H9 (cell line): ENCODE results near the gene CMC4. TPM values are rescaled to one million over a fixed set of nuclear protein-coding genes. Genes with fewer than 3 reads are reported as not detected.

Experiments
- DNase-seq: peaks from one replicate; pipeline ENCODE4 v3.0.0-alpha.2; 2017
- H2AFZ ChIP-seq: one replicate; pipeline ENCODE4 v1.6.1; 2013; ENCODE audit warnings: mild to moderate bottlenecking, low read length, control low read depth, moderate library complexity
- H2AK5ac ChIP-seq: 2 replicates; pipeline ENCODE4 v1.6.1; 2013; ENCODE audit warnings: low read length, control low read depth, mixed read lengths; ENCODE audit not compliant: insufficient read length
- H2BK120ac ChIP-seq: one replicate; pipeline ENCODE4 v1.6.1; 2013; ENCODE audit warnings: low read depth, mild to moderate bottlenecking, low read length, control low read depth, inconsistent platforms; ENCODE audit not compliant: poor library complexity, severe bottlenecking
- H2BK12ac ChIP-seq: 2 replicates; pipeline ENCODE4 v1.6.1; 2013; ENCODE audit warnings: low read length, control low read depth, mixed read lengths, low read depth; ENCODE audit not compliant: insufficient read length
- H2BK15ac ChIP-seq: 2 replicates; pipeline ENCODE4 v1.6.1; 2013; ENCODE audit warnings: low read depth, low read length, control low read depth
- H2BK20ac ChIP-seq: one replicate; pipeline ENCODE4 v1.6.1; 2013; ENCODE audit warnings: low read depth, mild to moderate bottlenecking, low read length, control low read depth, inconsistent platforms; ENCODE audit not compliant: poor library complexity, severe bottlenecking
- H2BK5ac ChIP-seq: 2 replicates; pipeline ENCODE4 v1.6.1; 2013; ENCODE audit warnings: low read length, control low read depth, mixed read lengths; ENCODE audit not compliant: insufficient read length
- H3K14ac ChIP-seq: 2 replicates; pipeline ENCODE4 v1.6.1; 2013; ENCODE audit warnings: low read length, control low read depth; ENCODE audit not compliant: insufficient read depth
- H3K18ac ChIP-seq: 2 replicates; pipeline ENCODE4 v1.6.1; 2013; ENCODE audit warnings: low read depth, mild to moderate bottlenecking, mixed read lengths, low read length, control low read depth; ENCODE audit not compliant: insufficient read length
- H3K23ac ChIP-seq: 2 replicates; pipeline ENCODE4 v1.6.1; 2013; ENCODE audit warnings: low read length, control low read depth, mixed read lengths, low read depth; ENCODE audit not compliant: insufficient read length
- H3K23me2 ChIP-seq: 2 replicates; pipeline ENCODE4 v1.6.1; 2013; ENCODE audit warnings: low read depth, mild to moderate bottlenecking, mixed read lengths, low read length, control low read depth; ENCODE audit not compliant: insufficient read length, poor library complexity, severe bottlenecking
- H3K27ac ChIP-seq: 2 replicates; pipeline ENCODE4 v1.5.1; 2013; ENCODE audit warnings: low read length, control low read depth, mixed read lengths, low read depth; ENCODE audit not compliant: insufficient read length
- H3K27me3 ChIP-seq: 2 replicates; pipeline ENCODE4 v1.6.1; 2013; ENCODE audit warnings: low read length, control low read depth, inconsistent platforms; ENCODE audit not compliant: insufficient read depth
- H3K4ac ChIP-seq: 2 replicates; pipeline ENCODE4 v1.6.1; 2013; ENCODE audit warnings: low read depth, mild to moderate bottlenecking, control low read depth, inconsistent platforms, low read length, moderate library complexity
- H3K4me1 ChIP-seq: 2 replicates; pipeline ENCODE4 v1.6.1; 2013; ENCODE audit warnings: low read length, control low read depth, inconsistent platforms; ENCODE audit not compliant: insufficient read depth
- H3K4me2 ChIP-seq: 2 replicates; pipeline ENCODE4 v1.6.1; 2013; ENCODE audit warnings: low read length, control low read depth, mixed read lengths; ENCODE audit not compliant: insufficient read length, insufficient read depth
- H3K56ac ChIP-seq: 2 replicates; pipeline ENCODE4 v1.6.1; 2013; ENCODE audit warnings: low read depth, mild to moderate bottlenecking, mixed read lengths, low read length, control low read depth; ENCODE audit not compliant: insufficient read length
- H3K79me1 ChIP-seq: 2 replicates; pipeline ENCODE4 v1.6.1; 2013; ENCODE audit warnings: low read depth, mild to moderate bottlenecking, moderate library complexity, low read length, control low read depth, inconsistent platforms; ENCODE audit not compliant: insufficient read depth, poor library complexity, severe bottlenecking
- H3K79me2 ChIP-seq: 2 replicates; pipeline ENCODE4 v1.6.1; 2013; ENCODE audit warnings: low read length, control low read depth, inconsistent platforms; ENCODE audit not compliant: insufficient read depth
- H3K9ac ChIP-seq: 2 replicates; pipeline ENCODE4 v1.6.1; 2013; ENCODE audit warnings: low read length, control low read depth, mixed read lengths; ENCODE audit not compliant: insufficient read length; ENCODE audit errors: extremely low read depth
- H3K9me3 ChIP-seq: one replicate; pipeline ENCODE4 v1.6.1; 2013; ENCODE audit warnings: low read depth, low read length, inconsistent platforms; ENCODE audit not compliant: control insufficient read depth
- H3T11ph ChIP-seq: one replicate; pipeline ENCODE4 v1.6.1; 2013; ENCODE audit warnings: mild to moderate bottlenecking, low read length, control low read depth, inconsistent platforms
- H4K20me1 ChIP-seq: one replicate; pipeline ENCODE4 v1.6.1; 2013; ENCODE audit not compliant: control insufficient read depth, insufficient read length, insufficient read depth
- H4K5ac ChIP-seq: 2 replicates; pipeline ENCODE4 v1.6.1; 2013; ENCODE audit warnings: low read depth, mild to moderate bottlenecking, mixed read lengths, low read length, control low read depth; ENCODE audit not compliant: insufficient read length
- H4K8ac ChIP-seq: replicated peaks from 2 replicates; pipeline ENCODE4 v1.6.1; 2013; ENCODE audit warnings: low read length, control low read depth, mixed read lengths, low read depth; ENCODE audit not compliant: insufficient read length
- H4K91ac ChIP-seq: 2 replicates; pipeline ENCODE4 v1.6.1; 2013; ENCODE audit warnings: low read depth, mild to moderate bottlenecking, moderate library complexity, mixed read lengths, low read length, control low read depth; ENCODE audit not compliant: insufficient read length
- H3K27ac Mint-ChIP-seq, 3 experiments: 2 replicates in 2 of 3; 3 replicates in 1 of 3; pipeline ENCODE4 v1.8.0; 2020 to 2021; ENCODE audit warnings: mixed read lengths in 3 of 3, mild to moderate bottlenecking in 1 of 3, moderate library complexity in 1 of 3
- H3K27me3 Mint-ChIP-seq: 2 replicates; pipeline ENCODE4 v1.8.0; 2021; ENCODE audit warnings: low read depth, mild to moderate bottlenecking, moderate library complexity, mixed read lengths
- H3K36me3 Mint-ChIP-seq, 3 experiments: 2 replicates in 2 of 3; 3 replicates in 1 of 3; pipeline ENCODE4 v1.8.0; 2020 to 2021; ENCODE audit warnings: low read depth in 3 of 3, mixed read lengths in 3 of 3; ENCODE audit not compliant: insufficient read depth in 1 of 3
- H3K4me1 Mint-ChIP-seq, 2 experiments: 2 replicates each; pipeline ENCODE4 v1.8.0; 2020; ENCODE audit warnings: mixed read lengths in 2 of 2
- H3K4me3 Mint-ChIP-seq, 2 experiments: 2 replicates in 1 of 2; 3 replicates in 1 of 2; pipeline ENCODE4 v1.8.0; 2020 to 2021; ENCODE audit warnings: mild to moderate bottlenecking in 2 of 2, mixed read lengths in 2 of 2, moderate library complexity in 1 of 2
- H3K9me3 Mint-ChIP-seq, 2 experiments: 2 replicates in 1 of 2; 3 replicates in 1 of 2; pipeline ENCODE4 v1.8.0; 2020; ENCODE audit warnings: mild to moderate bottlenecking in 2 of 2, mixed read lengths in 2 of 2, moderate library complexity in 1 of 2
- WGBS: extraction: QIAGEN DNeasy Blood & Tissue Kit; methylation state at CpG from one replicate; pipeline ENCODE4 v1.1.7; 2013; ENCODE audit warnings: missing lambda C conversion rate, low lambda C conversion rate, mixed read lengths; ENCODE audit not compliant: insufficient read length; ENCODE audit errors: extremely low coverage; 5-methylcytosine and 5-hydroxymethylcytosine counted together
- total RNA-seq: library from RNA; stranded (reverse); gene quantifications from 2 replicates; pipeline ENCODE4 v1.2.1, GENCODE V29; 2021
- TF ChIP-seq, protein P1 (sequence below): fragments of 200-600 bp; sonication (generic); conservative IDR thresholded peaks from 3 replicates; pipeline ENCODE4 v1.8.0; 2021; ENCODE audit warnings: antibody characterized with exemption, mild to moderate bottlenecking

CMC4 gene
- total RNA-seq, 1 experiment from 2014 or later: 6.2 TPM

DNA sequence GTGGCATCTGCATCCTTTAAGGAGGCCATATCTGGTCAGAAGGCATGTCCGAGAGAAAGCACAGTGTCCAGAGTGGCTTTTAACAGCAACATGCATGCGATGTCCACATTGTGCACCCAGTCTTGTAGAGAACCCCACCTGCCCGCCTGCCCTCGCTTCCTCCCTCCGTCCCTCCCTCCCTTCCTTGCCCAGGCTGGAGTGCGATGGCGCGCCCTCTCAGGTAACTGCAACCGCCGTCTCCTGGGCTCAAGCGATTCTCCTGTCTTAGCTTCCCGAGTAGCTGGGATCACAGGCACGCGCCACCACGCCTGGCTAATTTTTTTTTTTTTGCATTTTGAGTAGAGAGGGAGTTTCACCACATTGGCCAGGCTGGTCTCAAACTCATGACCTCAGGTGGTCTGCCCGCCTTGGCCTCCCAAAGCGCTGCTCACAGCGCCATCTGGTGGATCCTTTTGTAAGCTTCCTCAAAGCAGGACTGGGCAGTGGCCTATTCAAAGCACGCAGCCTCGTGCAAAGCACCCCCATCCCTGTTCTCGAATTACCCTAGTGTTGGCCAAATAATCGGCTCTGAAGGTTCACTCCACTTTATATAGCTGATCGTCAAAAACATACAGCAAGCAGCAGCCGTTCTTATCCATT lies 15.4 kb upstream of the CMC4 start:
- Histone ChIP-seq H4K91ac (no peak overlapping the region), H3K56ac (no peak overlapping the region), H2BK20ac (no peak overlapping the region), H3K9me3 (peaks cover 22% of the 10 kb centered on the region), H3K79me2 (no peaks in the 10 kb centered on the region), H2BK12ac (no peak overlapping the region), H2AFZ (no peak overlapping the region), H2BK120ac (no peak overlapping the region), H3K23me2 (no peaks in the 10 kb centered on the region), H3K79me1 (no peaks in the 10 kb centered on the region), H3T11ph (no peak overlapping the region), H3K4ac (no peak overlapping the region), H3K27ac (no peak overlapping the region), H3K14ac (no peak overlapping the region), H3K23ac (no peak overlapping the region), H2BK15ac (no peak overlapping the region), H3K27me3 (no peaks in the 10 kb centered on the region), H4K20me1 (no peaks in the 10 kb centered on the region), H2BK5ac (no peak overlapping the region), H3K4me1 (no peaks in the 10 kb centered on the region), H3K18ac (no peak overlapping the region), H2AK5ac (no peak overlapping the region), H3K4me2 (no peak overlapping the region), H4K8ac (no peak overlapping the region), H4K5ac (no peak overlapping the region), H3K9ac (no peak overlapping the region)
- H3K9me3 Mint-ChIP-seq: peaks cover 65 to 69% of the 10 kb centered on the region in 2 experiments
- no peak overlapping the region for H3K4me3 Mint-ChIP-seq
- no peak overlapping the region for H3K27ac Mint-ChIP-seq
- TF ChIP-seq, protein P1, sequence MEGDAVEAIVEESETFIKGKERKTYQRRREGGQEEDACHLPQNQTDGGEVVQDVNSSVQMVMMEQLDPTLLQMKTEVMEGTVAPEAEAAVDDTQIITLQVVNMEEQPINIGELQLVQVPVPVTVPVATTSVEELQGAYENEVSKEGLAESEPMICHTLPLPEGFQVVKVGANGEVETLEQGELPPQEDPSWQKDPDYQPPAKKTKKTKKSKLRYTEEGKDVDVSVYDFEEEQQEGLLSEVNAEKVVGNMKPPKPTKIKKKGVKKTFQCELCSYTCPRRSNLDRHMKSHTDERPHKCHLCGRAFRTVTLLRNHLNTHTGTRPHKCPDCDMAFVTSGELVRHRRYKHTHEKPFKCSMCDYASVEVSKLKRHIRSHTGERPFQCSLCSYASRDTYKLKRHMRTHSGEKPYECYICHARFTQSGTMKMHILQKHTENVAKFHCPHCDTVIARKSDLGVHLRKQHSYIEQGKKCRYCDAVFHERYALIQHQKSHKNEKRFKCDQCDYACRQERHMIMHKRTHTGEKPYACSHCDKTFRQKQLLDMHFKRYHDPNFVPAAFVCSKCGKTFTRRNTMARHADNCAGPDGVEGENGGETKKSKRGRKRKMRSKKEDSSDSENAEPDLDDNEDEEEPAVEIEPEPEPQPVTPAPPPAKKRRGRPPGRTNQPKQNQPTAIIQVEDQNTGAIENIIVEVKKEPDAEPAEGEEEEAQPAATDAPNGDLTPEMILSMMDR: peak; percentile 70
- H3K36me3 Mint-ChIP-seq: peaks cover 10 to 58% (median 27%) of the 10 kb centered on the region in 3 experiments
- WGBS: no CpG with 5 or more reads among the region's 24 CpGs
- H3K27me3 Mint-ChIP-seq: no peaks in the 10 kb centered on the region
- DNase-seq: peak; percentile 65
- H3K4me1 Mint-ChIP-seq: no peaks in the 10 kb centered on the region
